ENCODE results near the gene LPCAT3. TPM values are rescaled to one million over a fixed set of nuclear protein-coding genes. Genes with fewer than 3 reads are reported as not detected.
A peak's percentile ranks its signal among the peaks of the same experiment; 100 is the strongest.

The LPCAT3 gene
- total and polyA plus RNA-seq, 2 of the 13 experiments (the other 11 are each of a cell fraction or from before 2014, with no cell fraction given) = 44.5 to 64.3 TPM

DNA sequence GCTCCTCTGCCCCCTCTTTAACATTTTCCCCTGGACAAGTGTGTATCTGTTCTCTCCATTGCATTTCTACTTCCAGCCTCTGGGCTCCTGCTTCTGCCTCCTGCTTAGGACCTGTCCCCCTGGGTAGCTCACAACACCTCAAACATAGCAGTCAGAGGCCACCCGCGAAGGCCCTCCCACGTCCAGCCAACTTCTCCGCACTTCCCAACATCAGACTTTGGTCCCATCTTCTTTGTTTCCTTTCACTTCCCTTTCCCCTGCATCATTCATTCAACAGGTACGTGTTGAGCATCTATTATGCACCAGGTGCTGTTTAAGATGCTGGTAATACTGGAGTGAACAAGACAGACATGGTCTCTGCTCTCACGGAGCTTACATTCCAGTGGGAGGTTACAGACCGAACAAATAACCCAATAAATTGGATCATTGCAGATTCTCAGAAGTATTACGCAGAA, 71.3 kb downstream of the LPCAT3 start:
- Histone ChIP-seq H3K9ac (ENCODE audit: insufficient read depth, low read depth, low read length) (peak overlapping the region; percentile 53), H3K4me2 (ENCODE audit: low read depth, low read length) (peak overlapping the region; percentile 92), H3K4me3 (replicated peaks in 1 of 3; ENCODE audit: insufficient read depth in 1 of 3, low read depth in 2 of 3, low read length in 3 of 3) (peak overlapping the region; percentile 52 to 89 (median 71)), H3K27ac (ENCODE audit: extremely low read length, insufficient read depth, low read length) (peak overlapping the region; percentile 56), H2AFZ (ENCODE audit: low read length) (no peak overlapping the region), H3K79me2 (ENCODE audit: insufficient read depth, low read length) (no peaks in the 10 kb centered on the region), H3K36me3 (replicated peaks in 1 of 2; ENCODE audit: control insufficient read depth in 1 of 2, insufficient read depth in 2 of 2, low read length in 2 of 2) (no peaks in the 10 kb centered on the region), H3K27me3 (ENCODE audit: control insufficient read depth in 1 of 2, insufficient read depth in 2 of 2, low read length in 2 of 2) (no peaks in the 10 kb centered on the region), H3K9me3 (ENCODE audit: low read length) (no peaks in the 10 kb centered on the region), H4K20me1 (ENCODE audit: insufficient read depth, low read length) (no peaks in the 10 kb centered on the region), H3K4me1 (ENCODE audit: insufficient read depth, low read length) (peaks cover 38% of the 10 kb centered on the region)
- intact Hi-C loops (cut with micrococcal nuclease; ENCODE audit: unreplicated experiment) = loop anchor here (1.0 kb wide), 1 partner anchor 15 kb away; no protein-coding TSS in a partner anchor
- ChIA-PET POLR2A (interaction anchor here (0.5 to 5.2 kb wide), 24 partner anchors 9 to 960 kb away, joined by 3 to 180 read pairs (median 9); partner anchors contain the start of genes C1RL, CLSTN3, ENO2 and LPCAT3), CTCF (ENCODE audit: low intra/inter-chr PET ratio, low total read pairs) (interaction anchor here (1.1 to 2.1 kb wide), 3 partner anchors 15 to 78 kb away, joined by 3 to 6 read pairs (median 5); no protein-coding TSS in a partner anchor)
- WGBS (ENCODE audit: low lambda C conversion rate) = 30% methylated on average over 8 of the region's 8 CpGs
- no peak for FAIRE-seq
- in situ Hi-C loops (cut with HindIII; ENCODE audit: extremely low pct_ligation_motif_present, low pct_unique_long_range_greater_than_20kb) = loop anchor here (10.0 kb wide), 1 partner anchor 168 kb away; no protein-coding TSS in a partner anchor
- ATAC-seq = peak; percentile 0; the same call in 1 of the 3 replicates
- DNase-seq (ENCODE audit: low spot score) = no peak
- BruUV-seq (replicated peaks) = no TSS peak
- TF ChIP-seq SIN3B (IDR thresholded peaks at IDR 0.05; ENCODE audit: low read length) = no peak
- TF ChIP-seq ZNF543 (CRISPR knock-in tag; IDR thresholded peaks at IDR 0.05) = no peak
- TF ChIP-seq, protein P1, sequence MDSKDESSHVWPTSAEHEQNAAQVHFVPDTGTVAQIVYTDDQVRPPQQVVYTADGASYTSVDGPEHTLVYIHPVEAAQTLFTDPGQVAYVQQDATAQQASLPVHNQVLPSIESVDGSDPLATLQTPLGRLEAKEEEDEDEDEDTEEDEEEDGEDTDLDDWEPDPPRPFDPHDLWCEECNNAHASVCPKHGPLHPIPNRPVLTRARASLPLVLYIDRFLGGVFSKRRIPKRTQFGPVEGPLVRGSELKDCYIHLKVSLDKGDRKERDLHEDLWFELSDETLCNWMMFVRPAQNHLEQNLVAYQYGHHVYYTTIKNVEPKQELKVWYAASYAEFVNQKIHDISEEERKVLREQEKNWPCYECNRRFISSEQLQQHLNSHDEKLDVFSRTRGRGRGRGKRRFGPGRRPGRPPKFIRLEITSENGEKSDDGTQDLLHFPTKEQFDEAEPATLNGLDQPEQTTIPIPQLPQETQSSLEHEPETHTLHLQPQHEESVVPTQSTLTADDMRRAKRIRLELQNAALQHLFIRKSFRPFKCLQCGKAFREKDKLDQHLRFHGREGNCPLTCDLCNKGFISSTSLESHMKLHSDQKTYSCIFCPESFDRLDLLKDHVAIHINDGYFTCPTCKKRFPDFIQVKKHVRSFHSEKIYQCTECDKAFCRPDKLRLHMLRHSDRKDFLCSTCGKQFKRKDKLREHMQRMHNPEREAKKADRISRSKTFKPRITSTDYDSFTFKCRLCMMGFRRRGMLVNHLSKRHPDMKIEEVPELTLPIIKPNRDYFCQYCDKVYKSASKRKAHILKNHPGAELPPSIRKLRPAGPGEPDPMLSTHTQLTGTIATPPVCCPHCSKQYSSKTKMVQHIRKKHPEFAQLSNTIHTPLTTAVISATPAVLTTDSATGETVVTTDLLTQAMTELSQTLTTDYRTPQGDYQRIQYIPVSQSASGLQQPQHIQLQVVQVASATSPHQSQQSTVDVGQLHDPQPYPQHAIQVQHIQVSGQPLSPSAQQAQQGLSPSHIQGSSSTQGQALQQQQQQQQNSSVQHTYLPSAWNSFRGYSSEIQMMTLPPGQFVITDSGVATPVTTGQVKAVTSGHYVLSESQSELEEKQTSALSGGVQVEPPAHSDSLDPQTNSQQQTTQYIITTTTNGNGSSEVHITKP (CRISPR knock-in tag; IDR thresholded peaks at IDR 0.05; ENCODE audit: low read depth) = no peak
- no peak for TF ChIP-seq ZBTB26 (CRISPR knock-in tag; IDR thresholded peaks at IDR 0.05; ENCODE audit: borderline replicate concordance)
- no peak for TF ChIP-seq ZNF460 (CRISPR knock-in tag; IDR thresholded peaks at IDR 0.05; ENCODE audit: borderline replicate concordance)
- TF ChIP-seq FIP1L1 (IDR thresholded peaks at IDR 0.05; ENCODE audit: borderline replicate concordance, insufficient read depth, low read depth, low read length) = no peak
- no peak for TF ChIP-seq ZNF512 (CRISPR knock-in tag; IDR thresholded peaks at IDR 0.05)
- TF ChIP-seq ZNF547 (CRISPR knock-in tag; IDR thresholded peaks at IDR 0.05) = no peak
- no peak for TF ChIP-seq ZBTB42 (CRISPR knock-in tag; IDR thresholded peaks at IDR 0.05)
- TF ChIP-seq ATF4 (CRISPR knock-in tag; IDR thresholded peaks at IDR 0.05) = no peak
- TF ChIP-seq SOX5 (CRISPR knock-in tag; IDR thresholded peaks at IDR 0.05; ENCODE audit: borderline replicate concordance) = 0 out of 2 replicates have a peak, but pooled peaks have one; percentile 6
- TF ChIP-seq ZNF354B (CRISPR knock-in tag; IDR thresholded peaks at IDR 0.05) = 0 out of 2 replicates have a peak, but pooled peaks have one; percentile 42
- TF ChIP-seq SNAPC5 (CRISPR knock-in tag; IDR thresholded peaks at IDR 0.05; ENCODE audit: borderline replicate concordance) = no peak
- TF ChIP-seq PITX1 (CRISPR knock-in tag; IDR thresholded peaks at IDR 0.05) = no peak
- no peak for TF ChIP-seq SALL2 (CRISPR knock-in tag; IDR thresholded peaks at IDR 0.05)
- TF ChIP-seq RAD21 (CRISPR knock-in tag; IDR thresholded peaks at IDR 0.05) = no peak

Measured in HepG2 (cell line).